ENCODE results near the gene ENPP7.
A peak's percentile ranks its signal among the peaks of the same experiment; 100 is the strongest.

ENPP7 gene

DNA sequence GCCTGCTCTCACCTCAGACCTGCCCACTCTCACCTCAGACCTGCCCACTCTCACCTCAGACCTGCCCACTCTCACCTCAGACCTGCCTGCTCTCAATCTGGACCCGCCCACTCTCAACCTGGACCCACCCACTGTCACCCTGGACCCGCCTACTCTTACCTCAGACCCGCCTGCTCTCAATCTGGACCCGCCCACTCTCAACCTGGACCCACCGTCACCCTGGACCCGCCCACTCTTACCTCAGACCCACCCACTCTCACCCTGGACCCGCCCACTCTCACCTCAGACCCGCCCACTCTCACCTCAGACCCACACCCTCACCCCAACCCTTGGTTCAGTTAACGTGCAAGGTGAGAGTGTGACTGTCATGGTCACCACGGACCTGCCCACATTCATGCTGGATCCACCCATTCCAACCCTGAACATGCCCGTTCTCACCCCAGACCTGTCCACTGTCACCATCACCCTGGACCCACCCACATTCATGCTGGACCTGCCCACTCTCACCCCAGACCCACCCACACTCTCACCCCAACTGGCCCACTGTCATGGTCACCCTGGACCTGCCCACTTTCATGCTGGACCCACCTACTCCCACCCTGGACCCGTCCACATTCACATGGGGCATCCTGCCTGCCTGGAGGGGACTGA, 31.2 kb upstream of the ENPP7 start:
- ChIA-PET POLR2A (no interaction called here), CTCF (interaction anchor here (1.2 to 3.7 kb wide), 2 partner anchors 94 to 307 kb away, joined by 3 to 23 read pairs; no protein-coding TSS in a partner anchor)
- Histone ChIP-seq H3K4me3 (ENCODE audit: low read depth, low read length) (no peak overlapping the region), H3K27ac (ENCODE audit: extremely low read depth, low read depth, low read length) (no peak overlapping the region), H3K4me1 (ENCODE audit: control insufficient read depth, insufficient read depth, low read length) (peaks cover 13% of the 10 kb centered on the region), H3K9me3 (ENCODE audit: control insufficient read depth, insufficient read depth, low read depth, low read length) (no peaks in the 10 kb centered on the region), H3K36me3 (ENCODE audit: control insufficient read depth in 2 of 2, insufficient read depth in 1 of 2, low read length in 2 of 2) (no peaks in the 10 kb centered on the region)
- peak; percentile 50 for TF ChIP-seq SP2 (tag by site-specific recombination; IDR thresholded peaks at IDR 0.05)
- no peak for TF ChIP-seq RBAK (tag by site-specific recombination; IDR thresholded peaks at IDR 0.05)
- TF ChIP-seq, protein P1, sequence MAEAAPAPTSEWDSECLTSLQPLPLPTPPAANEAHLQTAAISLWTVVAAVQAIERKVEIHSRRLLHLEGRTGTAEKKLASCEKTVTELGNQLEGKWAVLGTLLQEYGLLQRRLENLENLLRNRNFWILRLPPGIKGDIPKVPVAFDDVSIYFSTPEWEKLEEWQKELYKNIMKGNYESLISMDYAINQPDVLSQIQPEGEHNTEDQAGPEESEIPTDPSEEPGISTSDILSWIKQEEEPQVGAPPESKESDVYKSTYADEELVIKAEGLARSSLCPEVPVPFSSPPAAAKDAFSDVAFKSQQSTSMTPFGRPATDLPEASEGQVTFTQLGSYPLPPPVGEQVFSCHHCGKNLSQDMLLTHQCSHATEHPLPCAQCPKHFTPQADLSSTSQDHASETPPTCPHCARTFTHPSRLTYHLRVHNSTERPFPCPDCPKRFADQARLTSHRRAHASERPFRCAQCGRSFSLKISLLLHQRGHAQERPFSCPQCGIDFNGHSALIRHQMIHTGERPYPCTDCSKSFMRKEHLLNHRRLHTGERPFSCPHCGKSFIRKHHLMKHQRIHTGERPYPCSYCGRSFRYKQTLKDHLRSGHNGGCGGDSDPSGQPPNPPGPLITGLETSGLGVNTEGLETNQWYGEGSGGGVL (tag by site-specific recombination; IDR thresholded peaks at IDR 0.05) = no peak
- TF ChIP-seq ZFHX2 (tag by site-specific recombination; conservative IDR thresholded peaks at IDR 0.05) = peak; percentile 90
- TF ChIP-seq EGR2 (tag by site-specific recombination; IDR thresholded peaks at IDR 0.05; ENCODE audit: low read depth) = peak; percentile 64
- TF ChIP-seq ZNF792 (tag by site-specific recombination; IDR thresholded peaks at IDR 0.05) = no peak
- TF ChIP-seq ZNF169 (tag by site-specific recombination; IDR thresholded peaks at IDR 0.05) = no peak
- TF ChIP-seq KLF1 (tag by site-specific recombination; IDR thresholded peaks at IDR 0.05) = peak; percentile 86
- no peak for TF ChIP-seq ZNF175 (tag by site-specific recombination; IDR thresholded peaks at IDR 0.05)
- TF ChIP-seq ZFP41 (tag by site-specific recombination; IDR thresholded peaks at IDR 0.05; ENCODE audit: borderline replicate concordance) = no peak

DNA sequence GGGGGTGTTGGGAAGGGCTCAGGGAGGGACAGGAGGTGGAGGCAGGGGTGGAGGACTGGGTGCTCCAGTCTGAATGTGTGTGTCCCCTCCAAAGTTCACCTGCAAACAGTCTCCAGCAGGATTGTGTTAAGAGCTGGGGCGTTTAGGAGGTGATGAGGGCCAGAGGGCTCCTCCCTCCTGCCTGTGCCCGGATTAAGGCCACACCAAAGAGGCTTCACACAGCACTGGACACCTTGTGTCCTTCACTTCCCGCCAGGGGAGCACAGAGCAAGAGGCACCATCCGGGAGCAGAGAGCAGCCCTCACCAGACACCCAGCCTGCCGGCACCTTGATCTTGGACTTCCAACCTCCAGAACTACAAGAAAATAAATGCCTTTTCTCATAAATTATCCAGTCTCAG, 30.2 kb upstream of the ENPP7 start:
- POLR2A ChIA-PET = no interaction called here
- H3K4me3 ChIP-seq (ENCODE audit: low read depth, low read length) = no peak overlapping the region
- TF ChIP-seq ZBTB8A (tag by site-specific recombination; IDR thresholded peaks at IDR 0.05) (peak; percentile 65; the same call in 1 of the 2 replicates), ZNF37A (tag by site-specific recombination; IDR thresholded peaks at IDR 0.05) (no peak)
- no peaks in the 10 kb centered on the region for H3K9me3 ChIP-seq (ENCODE audit: control insufficient read depth, insufficient read depth, low read depth, low read length)
- no peaks in the 10 kb centered on the region for H3K36me3 ChIP-seq (ENCODE audit: control insufficient read depth in 2 of 2, insufficient read depth in 1 of 2, low read length in 2 of 2)
- no peak overlapping the region for H3K27ac ChIP-seq (ENCODE audit: extremely low read depth, low read depth, low read length)
- peaks cover 9% of the 10 kb centered on the region for H3K4me1 ChIP-seq (ENCODE audit: control insufficient read depth, insufficient read depth, low read length)
- CTCF ChIA-PET = no interaction called here

DNA sequence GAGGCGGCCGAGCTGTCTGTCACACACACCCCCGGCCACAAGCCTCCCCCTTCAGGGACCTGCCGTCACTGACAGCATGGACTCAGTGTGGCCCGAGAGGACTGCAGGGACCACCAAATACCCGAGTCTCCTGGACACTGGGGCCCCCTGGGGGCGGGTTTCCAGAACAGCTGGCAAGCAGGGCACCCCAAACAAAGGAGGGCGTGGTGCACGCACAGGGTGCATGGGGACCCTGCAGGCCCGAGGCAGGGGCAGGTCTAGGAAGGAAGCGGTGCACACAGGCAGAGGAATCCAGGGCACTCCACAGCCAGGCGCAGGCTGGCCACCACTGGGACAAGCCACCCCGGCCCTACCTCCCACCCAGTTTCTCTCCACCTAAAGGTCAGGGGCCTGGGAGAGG, 28.7 kb upstream of the ENPP7 start:
- ChIA-PET POLR2A (no interaction called here), CTCF (interaction anchor here (0.6 to 0.7 kb wide), 3 partner anchors 98 to 1440 kb away, joined by 3 to 4 read pairs (median 3); no protein-coding TSS in a partner anchor)
- no peaks in the 10 kb centered on the region for H3K36me3 ChIP-seq (ENCODE audit: control insufficient read depth in 2 of 2, insufficient read depth in 1 of 2, low read length in 2 of 2)
- H3K4me1 ChIP-seq (ENCODE audit: control insufficient read depth, insufficient read depth, low read length) = no peaks in the 10 kb centered on the region
- H3K4me3 ChIP-seq (ENCODE audit: low read depth, low read length) = no peak overlapping the region
- H3K9me3 ChIP-seq (ENCODE audit: control insufficient read depth, insufficient read depth, low read depth, low read length) = no peaks in the 10 kb centered on the region
- H3K27ac ChIP-seq (ENCODE audit: extremely low read depth, low read depth, low read length) = no peak overlapping the region
- TF ChIP-seq ZNF155 (tag by site-specific recombination; IDR thresholded peaks at IDR 0.05) = no peak
- TF ChIP-seq YY1 (tag by site-specific recombination; IDR thresholded peaks at IDR 0.05) = no peak
- no peak for TF ChIP-seq ZNF169 (tag by site-specific recombination; IDR thresholded peaks at IDR 0.05)
- TF ChIP-seq, protein P2, sequence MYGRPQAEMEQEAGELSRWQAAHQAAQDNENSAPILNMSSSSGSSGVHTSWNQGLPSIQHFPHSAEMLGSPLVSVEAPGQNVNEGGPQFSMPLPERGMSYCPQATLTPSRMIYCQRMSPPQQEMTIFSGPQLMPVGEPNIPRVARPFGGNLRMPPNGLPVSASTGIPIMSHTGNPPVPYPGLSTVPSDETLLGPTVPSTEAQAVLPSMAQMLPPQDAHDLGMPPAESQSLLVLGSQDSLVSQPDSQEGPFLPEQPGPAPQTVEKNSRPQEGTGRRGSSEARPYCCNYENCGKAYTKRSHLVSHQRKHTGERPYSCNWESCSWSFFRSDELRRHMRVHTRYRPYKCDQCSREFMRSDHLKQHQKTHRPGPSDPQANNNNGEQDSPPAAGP (tag by site-specific recombination; IDR thresholded peaks at IDR 0.05) = no peak
- TF ChIP-seq ZNF791 (tag by site-specific recombination; IDR thresholded peaks at IDR 0.05) = no peak
- no peak for TF ChIP-seq ZNF658 (tag by site-specific recombination; IDR thresholded peaks at IDR 0.05)
- TF ChIP-seq, protein P3, sequence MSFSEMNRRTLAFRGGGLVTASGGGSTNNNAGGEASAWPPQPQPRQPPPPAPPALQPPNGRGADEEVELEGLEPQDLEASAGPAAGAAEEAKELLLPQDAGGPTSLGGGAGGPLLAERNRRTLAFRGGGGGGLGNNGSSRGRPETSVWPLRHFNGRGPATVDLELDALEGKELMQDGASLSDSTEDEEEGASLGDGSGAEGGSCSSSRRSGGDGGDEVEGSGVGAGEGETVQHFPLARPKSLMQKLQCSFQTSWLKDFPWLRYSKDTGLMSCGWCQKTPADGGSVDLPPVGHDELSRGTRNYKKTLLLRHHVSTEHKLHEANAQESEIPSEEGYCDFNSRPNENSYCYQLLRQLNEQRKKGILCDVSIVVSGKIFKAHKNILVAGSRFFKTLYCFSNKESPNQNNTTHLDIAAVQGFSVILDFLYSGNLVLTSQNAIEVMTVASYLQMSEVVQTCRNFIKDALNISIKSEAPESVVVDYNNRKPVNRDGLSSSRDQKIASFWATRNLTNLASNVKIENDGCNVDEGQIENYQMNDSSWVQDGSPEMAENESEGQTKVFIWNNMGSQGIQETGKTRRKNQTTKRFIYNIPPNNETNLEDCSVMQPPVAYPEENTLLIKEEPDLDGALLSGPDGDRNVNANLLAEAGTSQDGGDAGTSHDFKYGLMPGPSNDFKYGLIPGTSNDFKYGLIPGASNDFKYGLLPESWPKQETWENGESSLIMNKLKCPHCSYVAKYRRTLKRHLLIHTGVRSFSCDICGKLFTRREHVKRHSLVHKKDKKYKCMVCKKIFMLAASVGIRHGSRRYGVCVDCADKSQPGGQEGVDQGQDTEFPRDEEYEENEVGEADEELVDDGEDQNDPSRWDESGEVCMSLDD (tag by site-specific recombination; IDR thresholded peaks at IDR 0.05) = no peak
- TF ChIP-seq ZNF133 (tag by site-specific recombination; IDR thresholded peaks at IDR 0.05) = no peak
- no peak for TF ChIP-seq ZNF843 (tag by site-specific recombination; IDR thresholded peaks at IDR 0.05)
- TF ChIP-seq ZNF426 (tag by site-specific recombination; IDR thresholded peaks at IDR 0.05) = no peak
- TF ChIP-seq, protein P4, sequence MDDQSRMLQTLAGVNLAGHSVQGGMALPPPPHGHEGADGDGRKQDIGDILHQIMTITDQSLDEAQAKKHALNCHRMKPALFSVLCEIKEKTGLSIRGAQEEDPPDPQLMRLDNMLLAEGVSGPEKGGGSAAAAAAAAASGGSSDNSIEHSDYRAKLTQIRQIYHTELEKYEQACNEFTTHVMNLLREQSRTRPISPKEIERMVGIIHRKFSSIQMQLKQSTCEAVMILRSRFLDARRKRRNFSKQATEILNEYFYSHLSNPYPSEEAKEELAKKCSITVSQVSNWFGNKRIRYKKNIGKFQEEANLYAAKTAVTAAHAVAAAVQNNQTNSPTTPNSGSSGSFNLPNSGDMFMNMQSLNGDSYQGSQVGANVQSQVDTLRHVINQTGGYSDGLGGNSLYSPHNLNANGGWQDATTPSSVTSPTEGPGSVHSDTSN (CRISPR knock-in tag; IDR thresholded peaks at IDR 0.05) = no peak
- TF ChIP-seq SCRT1 (tag by site-specific recombination; IDR thresholded peaks at IDR 0.05; ENCODE audit: borderline replicate concordance) = no peak
- TF ChIP-seq ZNF433 (tag by site-specific recombination; IDR thresholded peaks at IDR 0.05; ENCODE audit: low read depth) = no peak
- no peak for TF ChIP-seq KLF7 (tag by site-specific recombination; IDR thresholded peaks at IDR 0.05; ENCODE audit: borderline replicate concordance)

Data from HEK293 (cell line).